ENCODE measurements around the gene JADE3. TPM values are rescaled to one million over a fixed set of nuclear protein-coding genes. Genes with fewer than 3 reads are reported as not detected.

Gene JADE3
- total and polyA plus RNA-seq, 2 experiments from 2014 or later = 0.84 to 2.5 TPM

- no peaks in the 10 kb centered on the region for H3K27me3 ChIP-seq (replicated peaks; ENCODE audit: insufficient read depth)
- no peak for DNase-seq
- H2AFZ ChIP-seq = no peak overlapping the region
- H3K27ac ChIP-seq = no peak overlapping the region
- H3K79me2 ChIP-seq (ENCODE audit: insufficient read depth) = no peaks in the 10 kb centered on the region
- no peaks in the 10 kb centered on the region for H3K4me1 ChIP-seq (ENCODE audit: insufficient read depth)
- no peaks in the 10 kb centered on the region for H3K9me3 ChIP-seq (ENCODE audit: low read depth)
- no peaks in the 10 kb centered on the region for H3F3A ChIP-seq (ENCODE audit: insufficient read depth)
- in situ Hi-C loops (cut with MboI) = no loop called here
- no peak overlapping the region for H3K9ac ChIP-seq
- no peak overlapping the region for H3K4me3 ChIP-seq
- TF ChIP-seq EZH2phosphoT487 (IDR thresholded peaks at IDR 0.05; ENCODE audit: insufficient read depth, low read depth) (no peak), EZH2 (IDR thresholded peaks at IDR 0.05; ENCODE audit: insufficient read depth, poor library complexity, severe bottlenecking) (no peak)
- H3K4me2 ChIP-seq (ENCODE audit: unreplicated experiment) = no peak overlapping the region
- WGBS, 2 experiments (ENCODE audit: low coverage in 1 of 2, low lambda C conversion rate in 2 of 2, missing lambda C conversion rate in 2 of 2) = 95 to 98% methylated on average over 4 of the region's 4 CpGs
- H4K20me1 ChIP-seq (ENCODE audit: insufficient read depth) = no peaks in the 10 kb centered on the region
- no peaks in the 10 kb centered on the region for H3K9me2 ChIP-seq (ENCODE audit: insufficient read depth)
- no peaks in the 10 kb centered on the region for H3K36me3 ChIP-seq (ENCODE audit: low read depth)
Observed at GRCh38 chrX:47012131-47012530, 99.9 kb downstream of the JADE3 start.

- no peaks in the 10 kb centered on the region for H3K4me1 ChIP-seq (ENCODE audit: insufficient read depth)
- H3K27ac ChIP-seq = no peak overlapping the region
- no peaks in the 10 kb centered on the region for H3F3A ChIP-seq (ENCODE audit: insufficient read depth)
- H3K4me3 ChIP-seq = no peak overlapping the region
- no peak overlapping the region for H3K9ac ChIP-seq
- no peak overlapping the region for H3K4me2 ChIP-seq (ENCODE audit: unreplicated experiment)
- in situ Hi-C loops (cut with MboI) = no loop called here
- TF ChIP-seq EZH2 (IDR thresholded peaks at IDR 0.05; ENCODE audit: insufficient read depth, poor library complexity, severe bottlenecking) = no peak
- no peak for TF ChIP-seq EZH2phosphoT487 (IDR thresholded peaks at IDR 0.05; ENCODE audit: insufficient read depth, low read depth)
- H3K36me3 ChIP-seq (ENCODE audit: low read depth) = no peaks in the 10 kb centered on the region
- DNase-seq = no peak
- no peaks in the 10 kb centered on the region for H3K79me2 ChIP-seq (ENCODE audit: insufficient read depth)
- H2AFZ ChIP-seq = no peak overlapping the region
- H3K9me3 ChIP-seq (ENCODE audit: low read depth) = no peaks in the 10 kb centered on the region
- H3K27me3 ChIP-seq (replicated peaks; ENCODE audit: insufficient read depth) = no peaks in the 10 kb centered on the region
- no peaks in the 10 kb centered on the region for H4K20me1 ChIP-seq (ENCODE audit: insufficient read depth)
- H3K9me2 ChIP-seq (ENCODE audit: insufficient read depth) = no peaks in the 10 kb centered on the region
Observed at GRCh38 chrX:47026198-47026597, 114.0 kb downstream of the JADE3 start.

DNA sequence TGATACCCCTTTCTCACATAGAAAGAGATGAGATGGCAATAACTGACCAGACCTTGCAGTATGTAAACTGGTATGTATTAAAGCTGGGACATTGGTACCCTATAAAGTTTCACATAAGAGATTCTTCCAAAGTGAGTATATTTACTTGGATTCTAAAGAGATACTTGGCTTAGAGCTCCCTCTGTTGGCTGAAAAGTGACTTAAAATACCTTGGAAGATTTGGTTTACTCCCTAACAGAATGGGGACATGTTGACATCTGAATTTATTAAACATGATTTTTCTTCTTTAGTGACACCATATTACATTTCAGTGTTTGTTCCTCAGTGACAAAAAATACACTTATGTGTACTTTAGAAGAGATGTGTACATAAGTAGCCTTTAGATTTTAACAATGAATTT lies 118.1 kb downstream of the JADE3 start:
- in situ Hi-C loops (cut with MboI) = no loop called here
- DNase-seq = peak; percentile 58

GRCh38 chrX:47047989-47048388 lies 135.8 kb downstream of the JADE3 start:
- H3K4me2 ChIP-seq (ENCODE audit: unreplicated experiment) = no peak overlapping the region
- H3K9me2 ChIP-seq (ENCODE audit: insufficient read depth) = no peaks in the 10 kb centered on the region
- no peak overlapping the region for H3K27ac ChIP-seq
- H3K4me3 ChIP-seq = no peak overlapping the region
- TF ChIP-seq EZH2phosphoT487 (IDR thresholded peaks at IDR 0.05; ENCODE audit: insufficient read depth, low read depth) = no peak
- no peak for TF ChIP-seq EZH2 (IDR thresholded peaks at IDR 0.05; ENCODE audit: insufficient read depth, poor library complexity, severe bottlenecking)
- no peaks in the 10 kb centered on the region for H3F3A ChIP-seq (ENCODE audit: insufficient read depth)
- H3K9ac ChIP-seq = no peak overlapping the region
- no peak for DNase-seq
- in situ Hi-C loops (cut with MboI) = no loop called here
- H3K4me1 ChIP-seq (ENCODE audit: insufficient read depth) = no peaks in the 10 kb centered on the region
- no peaks in the 10 kb centered on the region for H3K27me3 ChIP-seq (replicated peaks; ENCODE audit: insufficient read depth)
- 65 to 66% methylated on average over 5 of the region's 5 CpGs for WGBS, 2 experiments (ENCODE audit: low coverage in 1 of 2, low lambda C conversion rate in 2 of 2, missing lambda C conversion rate in 2 of 2)
- H3K36me3 ChIP-seq (ENCODE audit: low read depth) = no peaks in the 10 kb centered on the region
- no peaks in the 10 kb centered on the region for H3K79me2 ChIP-seq (ENCODE audit: insufficient read depth)
- no peak overlapping the region for H2AFZ ChIP-seq
- H4K20me1 ChIP-seq (ENCODE audit: insufficient read depth) = no peaks in the 10 kb centered on the region
- no peaks in the 10 kb centered on the region for H3K9me3 ChIP-seq (ENCODE audit: low read depth)

More for the DNA sequence above, 118.1 kb downstream of the JADE3 start:
- no peak overlapping the region for H2AFZ ChIP-seq
- no peaks in the 10 kb centered on the region for H3F3A ChIP-seq (ENCODE audit: insufficient read depth)
- H3K9me3 ChIP-seq (ENCODE audit: low read depth) = no peaks in the 10 kb centered on the region
- no peak for TF ChIP-seq EZH2 (IDR thresholded peaks at IDR 0.05; ENCODE audit: insufficient read depth, poor library complexity, severe bottlenecking)
- no peak for TF ChIP-seq EZH2phosphoT487 (IDR thresholded peaks at IDR 0.05; ENCODE audit: insufficient read depth, low read depth)
- no peaks in the 10 kb centered on the region for H4K20me1 ChIP-seq (ENCODE audit: insufficient read depth)
- no peak overlapping the region for H3K27ac ChIP-seq
- H3K4me2 ChIP-seq (ENCODE audit: unreplicated experiment) = no peak overlapping the region
- H3K27me3 ChIP-seq (replicated peaks; ENCODE audit: insufficient read depth) = no peaks in the 10 kb centered on the region
- H3K4me3 ChIP-seq = no peak overlapping the region
- no peaks in the 10 kb centered on the region for H3K79me2 ChIP-seq (ENCODE audit: insufficient read depth)
- no peaks in the 10 kb centered on the region for H3K4me1 ChIP-seq (ENCODE audit: insufficient read depth)
- H3K9ac ChIP-seq = no peak overlapping the region
- no peaks in the 10 kb centered on the region for H3K36me3 ChIP-seq (ENCODE audit: low read depth)
- H3K9me2 ChIP-seq (ENCODE audit: insufficient read depth) = no peaks in the 10 kb centered on the region

GRCh38 chrX:47059142-47059874 lies 147.1 kb downstream of the JADE3 start:
- no peak for TF ChIP-seq EZH2phosphoT487 (IDR thresholded peaks at IDR 0.05; ENCODE audit: insufficient read depth, low read depth)
- no peak for TF ChIP-seq EZH2 (IDR thresholded peaks at IDR 0.05; ENCODE audit: insufficient read depth, poor library complexity, severe bottlenecking)
- no peak overlapping the region for H3K4me2 ChIP-seq (ENCODE audit: unreplicated experiment)
- H4K20me1 ChIP-seq (ENCODE audit: insufficient read depth) = no peaks in the 10 kb centered on the region
- no peak overlapping the region for H2AFZ ChIP-seq
- no peaks in the 10 kb centered on the region for H3F3A ChIP-seq (ENCODE audit: insufficient read depth)
- no peaks in the 10 kb centered on the region for H3K9me3 ChIP-seq (ENCODE audit: low read depth)
- H3K79me2 ChIP-seq (ENCODE audit: insufficient read depth) = no peaks in the 10 kb centered on the region
- no peaks in the 10 kb centered on the region for H3K27me3 ChIP-seq (replicated peaks; ENCODE audit: insufficient read depth)
- no peaks in the 10 kb centered on the region for H3K9me2 ChIP-seq (ENCODE audit: insufficient read depth)
- H3K9ac ChIP-seq = no peak overlapping the region
- 100% methylated on average over 1 of the region's 1 CpG for WGBS, 2 experiments (ENCODE audit: low coverage in 1 of 2, low lambda C conversion rate in 2 of 2, missing lambda C conversion rate in 2 of 2)
- no peak for DNase-seq
- in situ Hi-C loops (cut with MboI) = no loop called here
- H3K36me3 ChIP-seq (ENCODE audit: low read depth) = no peaks in the 10 kb centered on the region
- no peaks in the 10 kb centered on the region for H3K4me1 ChIP-seq (ENCODE audit: insufficient read depth)
- no peak overlapping the region for H3K27ac ChIP-seq
- H3K4me3 ChIP-seq = no peak overlapping the region

All from GM23248 (cell line).